Prostate gland (tissue), 2 donors: Measurements from ENCODE around the gene NYAP2. TPM values are rescaled to one million over a fixed set of nuclear protein-coding genes. Genes with fewer than 3 reads are reported as not detected.

Experiments
- DNase-seq: peaks from one replicate; pipeline ENCODE4 v3.0.0-alpha.2; 2019; ENCODE audit warnings: low spot score
- H3K27ac ChIP-seq, 2 donors: fragments of 200-600 bp; sonication (generic); 2 replicates each; pipeline ENCODE4 v1.5.1; 2017 to 2019
- H3K27me3 ChIP-seq: fragments of 200-600 bp; sonication (generic); replicated peaks from 2 replicates; pipeline ENCODE4 v1.5.1; 2019; ENCODE audit not compliant: insufficient read depth
- H3K36me3 ChIP-seq, 2 donors: fragments of 200-600 bp; sonication (generic); 1 replicate in 1 of 2; 2 replicates in 1 of 2; pipeline versions ENCODE4 v1.5.1 to v1.8.1; 2017 to 2019
- H3K4me1 ChIP-seq: fragments of 200-600 bp; sonication (generic); replicated peaks from 2 replicates; pipeline ENCODE4 v1.5.1; 2019
- H3K4me3 ChIP-seq, 2 donors: fragments of 200-600 bp; sonication (generic); 2 replicates each; pipeline ENCODE4 v1.5.1; 2017 to 2019
- H3K9me3 ChIP-seq: fragments of 200-600 bp; sonication (generic); 2 replicates; pipeline ENCODE4 v1.5.1; 2017
- POLR2A ChIP-seq: fragments of 450-650 bp; IDR thresholded peaks from one replicate; pipeline ENCODE4 v1.6.1; 2016; ENCODE audit warnings: antibody characterized with exemption, mild to moderate bottlenecking
- POLR2AphosphoS5 ChIP-seq: sonication (generic); formaldehyde crosslinking; IDR thresholded peaks from one replicate; pipeline ENCODE4 v1.6.1; 2017; ENCODE audit warnings: antibody characterized with exemption
- WGBS: methylation state at CpG from one replicate; pipeline ENCODE4 v1.1.5; 2018; 5-methylcytosine and 5-hydroxymethylcytosine counted together
- intact Hi-C: fragments of 100-400 bp; cut with DNase I; formaldehyde crosslinking; loops from one replicate; pipeline ENCODE4 v1.14.2; 2022
- total RNA-seq, 2 donors: library from RNA; depleted of rRNA; stranded (reverse); fragments of >200 nt; gene quantifications; one replicate each; pipeline ENCODE4 v1.1.0, GENCODE V29; 2016
- TF ChIP-seq, protein P1 (sequence below), 4 experiments: fragments of 200-600 bp in 2 of 4; fragments of 450-650 bp in 2 of 4; sonication (generic) in 2 of 4; IDR thresholded peaks; 1 replicate in 3 of 4; 2 replicates in 1 of 4; pipeline ENCODE4 v1.5.1; 2016 to 2019; ENCODE audit warnings: antibody characterized with exemption in 4 of 4, mild to moderate bottlenecking in 2 of 4, moderate library complexity in 2 of 4

Gene NYAP2
- total RNA-seq, 2 donors from 2014 or later, result 0.14 TPM; not detected in 1

DNA sequence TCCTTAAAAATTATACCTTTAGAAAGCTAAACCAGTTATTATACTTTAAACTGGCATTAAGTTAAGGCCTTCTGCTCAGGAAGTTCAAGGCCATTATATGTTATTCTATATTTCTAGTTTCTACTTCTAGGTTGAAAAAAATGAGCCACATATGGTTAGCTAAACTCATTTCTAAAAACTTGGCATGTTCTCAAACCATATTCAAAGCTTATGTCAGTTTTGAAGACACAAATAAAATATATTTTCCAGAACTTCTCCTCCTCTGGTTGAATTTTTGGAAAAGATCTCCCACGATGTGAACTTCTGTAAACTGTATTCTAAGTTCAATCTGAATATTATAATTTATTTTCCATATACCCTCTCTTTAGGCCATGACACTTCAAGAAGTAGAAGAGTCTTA is 103.5 kb downstream of the NYAP2 start:
- WGBS, result 82% methylated on average over 1 of the region's 1 CpG
- TF ChIP-seq, protein P1, sequence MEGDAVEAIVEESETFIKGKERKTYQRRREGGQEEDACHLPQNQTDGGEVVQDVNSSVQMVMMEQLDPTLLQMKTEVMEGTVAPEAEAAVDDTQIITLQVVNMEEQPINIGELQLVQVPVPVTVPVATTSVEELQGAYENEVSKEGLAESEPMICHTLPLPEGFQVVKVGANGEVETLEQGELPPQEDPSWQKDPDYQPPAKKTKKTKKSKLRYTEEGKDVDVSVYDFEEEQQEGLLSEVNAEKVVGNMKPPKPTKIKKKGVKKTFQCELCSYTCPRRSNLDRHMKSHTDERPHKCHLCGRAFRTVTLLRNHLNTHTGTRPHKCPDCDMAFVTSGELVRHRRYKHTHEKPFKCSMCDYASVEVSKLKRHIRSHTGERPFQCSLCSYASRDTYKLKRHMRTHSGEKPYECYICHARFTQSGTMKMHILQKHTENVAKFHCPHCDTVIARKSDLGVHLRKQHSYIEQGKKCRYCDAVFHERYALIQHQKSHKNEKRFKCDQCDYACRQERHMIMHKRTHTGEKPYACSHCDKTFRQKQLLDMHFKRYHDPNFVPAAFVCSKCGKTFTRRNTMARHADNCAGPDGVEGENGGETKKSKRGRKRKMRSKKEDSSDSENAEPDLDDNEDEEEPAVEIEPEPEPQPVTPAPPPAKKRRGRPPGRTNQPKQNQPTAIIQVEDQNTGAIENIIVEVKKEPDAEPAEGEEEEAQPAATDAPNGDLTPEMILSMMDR (IDR thresholded peaks at IDR 0.05), result no peak
- TF ChIP-seq POLR2A (no peak), POLR2AphosphoS5 (no peak)
- no peaks in the 10 kb centered on the region for H3K9me3 ChIP-seq
- no peaks in the 10 kb centered on the region for H3K36me3 ChIP-seq
- H3K4me1 ChIP-seq, result no peaks in the 10 kb centered on the region
- DNase-seq, result no peak
- intact Hi-C loops, result no loop called here
- no peak overlapping the region for H3K27ac ChIP-seq
- H3K27me3 ChIP-seq, result no peaks in the 10 kb centered on the region
- no peak overlapping the region for H3K4me3 ChIP-seq

DNA sequence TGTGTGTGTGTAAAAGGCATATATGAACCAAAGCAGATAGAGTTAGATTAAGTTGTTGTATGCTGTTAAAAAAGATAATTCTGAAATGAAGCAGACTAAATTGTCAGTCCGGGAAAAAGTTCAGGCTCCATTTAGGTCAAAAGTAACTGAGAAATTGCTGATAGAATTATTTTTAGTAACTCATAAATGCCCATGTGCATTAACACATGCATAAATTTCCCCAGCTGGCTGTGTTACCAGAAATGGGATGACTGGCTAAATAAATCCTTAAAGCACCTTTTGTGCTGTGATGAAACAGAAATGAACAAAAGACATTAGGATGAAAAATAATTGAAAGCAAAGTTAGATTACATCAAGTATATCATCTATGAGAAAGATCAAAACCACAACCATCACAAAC is 111.3 kb downstream of the NYAP2 start:
- 65% methylated on average over 1 of the region's 1 CpG for WGBS
- no peaks in the 10 kb centered on the region for H3K4me1 ChIP-seq
- H3K4me3 ChIP-seq, result no peak overlapping the region
- no peaks in the 10 kb centered on the region for H3K9me3 ChIP-seq
- TF ChIP-seq, protein P1 (IDR thresholded peaks at IDR 0.05), result no peak
- no peaks in the 10 kb centered on the region for H3K27me3 ChIP-seq
- intact Hi-C loops, result no loop called here
- H3K36me3 ChIP-seq, result no peaks in the 10 kb centered on the region
- no peak overlapping the region for H3K27ac ChIP-seq
- DNase-seq, result no peak

DNA sequence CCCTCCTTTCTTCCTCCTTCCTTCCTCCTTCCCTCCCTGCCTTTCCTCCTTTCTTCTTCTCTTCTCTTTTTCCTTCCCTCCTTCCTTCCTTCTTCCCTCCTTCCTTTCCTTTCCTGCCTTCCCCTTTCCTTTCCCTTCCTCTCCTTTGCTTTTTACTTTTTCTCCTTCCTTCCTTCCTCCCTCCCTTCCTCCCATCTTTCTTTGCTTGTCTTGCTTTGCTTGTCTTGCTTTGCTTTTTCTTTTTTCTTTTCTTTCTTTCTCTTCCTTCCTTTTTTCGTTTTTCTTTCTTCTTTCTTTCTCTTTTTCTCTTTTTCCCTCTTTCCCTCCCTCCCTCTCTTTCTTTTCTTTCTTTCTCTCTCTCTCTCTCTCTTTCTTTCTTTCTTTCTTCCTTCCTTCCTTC is 113.0 kb downstream of the NYAP2 start:
- Histone ChIP-seq H3K27ac (no peak overlapping the region), H3K9me3 (no peaks in the 10 kb centered on the region), H3K27me3 (no peaks in the 10 kb centered on the region), H3K4me1 (no peaks in the 10 kb centered on the region), H3K36me3 (no peaks in the 10 kb centered on the region), H3K4me3 (no peak overlapping the region)
- TF ChIP-seq POLR2A (no peak), POLR2AphosphoS5 (no peak)
- no peak for DNase-seq
- intact Hi-C loops, result no loop called here
- WGBS, result 74% methylated on average over 1 of the region's 1 CpG

DNA sequence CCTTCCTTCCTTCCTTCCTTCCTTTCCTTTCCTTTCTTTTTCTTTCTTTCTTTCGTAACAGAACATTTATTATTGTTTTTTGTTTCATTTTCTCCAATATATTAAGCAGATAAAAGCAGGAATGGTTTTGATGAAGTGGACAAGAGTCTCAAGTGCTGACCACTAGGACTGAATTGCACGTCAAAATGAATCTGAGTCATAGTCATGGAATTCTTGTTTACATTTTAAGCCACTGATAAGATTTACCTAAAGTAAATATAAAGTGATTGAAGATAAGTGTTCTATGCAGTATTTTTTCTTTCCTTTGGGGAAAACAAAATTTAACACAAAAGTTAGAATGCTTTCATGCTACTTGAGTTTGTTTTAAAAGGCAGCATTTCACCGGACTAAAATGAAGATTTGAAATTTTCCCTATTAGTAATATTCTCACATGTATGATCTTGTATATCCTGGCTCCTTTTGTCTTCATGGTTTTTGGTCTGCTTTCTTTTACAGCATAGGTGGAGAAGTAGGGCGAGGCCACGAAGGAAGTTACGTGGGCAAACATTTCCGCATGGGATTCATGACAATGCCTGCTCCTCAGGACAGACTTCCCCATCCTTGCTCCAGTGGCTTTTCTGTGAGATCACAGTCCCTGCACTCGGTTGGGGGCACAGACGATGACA is 113.5 kb downstream of the NYAP2 start:
- Histone ChIP-seq H3K36me3 (no peaks in the 10 kb centered on the region), H3K4me1 (no peaks in the 10 kb centered on the region), H3K27ac (no peak overlapping the region), H3K27me3 (no peaks in the 10 kb centered on the region), H3K4me3 (no peak overlapping the region), H3K9me3 (no peaks in the 10 kb centered on the region)
- no peak for DNase-seq
- intact Hi-C loops, result no loop called here
- WGBS, result 58% methylated on average over 9 of the region's 9 CpGs
- TF ChIP-seq POLR2AphosphoS5 (no peak), POLR2A (no peak)
- TF ChIP-seq, protein P1 (IDR thresholded peaks at IDR 0.05), result no peak

DNA sequence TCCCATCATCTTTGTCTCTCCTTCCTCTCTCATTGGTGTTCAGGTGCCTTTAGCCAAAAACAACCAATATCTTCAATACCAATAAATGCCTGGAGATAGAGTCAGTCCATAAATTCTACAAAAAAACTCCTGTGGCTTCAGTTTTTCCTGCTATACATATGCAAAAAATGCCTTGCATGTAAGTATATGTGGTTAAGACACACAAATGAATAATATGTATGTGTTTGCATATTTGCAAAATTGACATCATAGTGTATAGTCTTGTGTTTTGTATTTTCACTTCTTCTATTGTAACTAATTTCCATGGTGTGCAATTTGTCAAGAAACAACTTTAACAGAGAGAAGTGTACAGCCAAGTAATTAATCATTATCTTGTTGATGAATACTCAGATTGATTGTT is 115.5 kb downstream of the NYAP2 start:
- Histone ChIP-seq H3K4me3 (no peak overlapping the region), H3K9me3 (no peaks in the 10 kb centered on the region), H3K27me3 (no peaks in the 10 kb centered on the region), H3K4me1 (no peaks in the 10 kb centered on the region), H3K36me3 (no peaks in the 10 kb centered on the region), H3K27ac (no peak overlapping the region)
- DNase-seq, result no peak
- intact Hi-C loops, result no loop called here
- TF ChIP-seq, protein P1 (IDR thresholded peaks at IDR 0.05), result no peak
- no peak for TF ChIP-seq POLR2AphosphoS5
- no peak for TF ChIP-seq POLR2A
